K562 (cell line): ENCODE data around the gene PLAAT5. TPM values are rescaled to one million over a fixed set of nuclear protein-coding genes. Genes with fewer than 3 reads are reported as not detected.

ENCODE experiments used
- ATAC-seq: fragments of 200-7000 bp; cut with Tn5 transposase; 3 replicates; pipeline ENCODE4 v1.9.1; 2020; ENCODE audit warnings: moderate library complexity
- BruUV-seq: library from RNA; stranded (reverse); fragments of 400-500 nt; replicated peaks from 2 replicates; lab custom pipeline; 2021; lab: Mats Ljungman, UMichigan
- CTCF ChIA-PET: fragments of 300-600 bp; formaldehyde crosslinking; extraction: SDS; loops from one replicate; lab custom pipeline; 2021; ENCODE audit warnings: low intra/inter-chr PET ratio; lab: Yijun Ruan, JAX
- POLR2A ChIA-PET: fragments of 300-600, 350-650 bp; sonication (Branson Sonifier 250); formaldehyde crosslinking; extraction: SDS; loops from one replicate; lab custom pipeline; 2021; ENCODE audit warnings: antibody characterized with exemption, inconsistent platforms; lab: Yijun Ruan, JAX
- DNase-seq, 4 experiments: peaks; one replicate each; pipeline versions ENCODE4 v3.0.0 to v3.0.0-alpha.2; 2011 to 2018; ENCODE audit warnings: low spot score in 3 of 4, mixed read lengths in 3 of 4; ENCODE audit errors: extremely low read depth in 1 of 4
- FAIRE-seq: peaks from 2 replicates; lab custom pipeline; 2011; peaks lifted over from hg19 to GRCh38; lab: Jason Lieb, UNC
- H2AFZ ChIP-seq: 2 replicates; pipeline ENCODE4 v1.6.0; 2011; ENCODE audit warnings: low read depth, low read length, control low read depth, inconsistent platforms
- H3K27ac ChIP-seq: fragments of 200-600 bp; 3 replicates; pipeline ENCODE4 v1.8.0; 2011; ENCODE audit warnings: low read depth, mild to moderate bottlenecking, control low read depth, inconsistent platforms, low read length, moderate library complexity, mixed read lengths; ENCODE audit errors: extremely low read depth
- H3K27me3 ChIP-seq, 2 experiments: fragments of 300-600 bp in 1 of 2; 2 replicates in 1 of 2; 3 replicates in 1 of 2; pipeline versions ENCODE4 v1.6.0 to v1.8.0; 2011; ENCODE audit warnings: inconsistent platforms in 2 of 2, low read length in 2 of 2, mild to moderate bottlenecking in 1 of 2, mixed read lengths in 1 of 2, moderate library complexity in 1 of 2; ENCODE audit not compliant: control insufficient read depth in 2 of 2, insufficient read depth in 2 of 2
- H3K36me3 ChIP-seq: fragments of 300-600 bp; 3 replicates; pipeline ENCODE4 v1.8.0; 2011; ENCODE audit warnings: mild to moderate bottlenecking, low read length, inconsistent platforms; ENCODE audit not compliant: control insufficient read depth, insufficient read depth
- H3K4me1 ChIP-seq, 2 experiments: fragments of 200-600 bp in 1 of 2; replicated peaks in 1 of 2; 2 replicates in 1 of 2; 3 replicates in 1 of 2; pipeline versions ENCODE4 v1.5.1 to v1.8.0; 2011; ENCODE audit warnings: inconsistent platforms in 2 of 2, low read length in 2 of 2, mild to moderate bottlenecking in 1 of 2, mixed read lengths in 1 of 2, moderate library complexity in 1 of 2; ENCODE audit not compliant: control insufficient read depth in 2 of 2, insufficient read depth in 2 of 2
- H3K4me2 ChIP-seq: 2 replicates; pipeline ENCODE4 v1.6.1; 2011; ENCODE audit warnings: low read length, control low read depth, inconsistent platforms, mixed read lengths; ENCODE audit not compliant: insufficient read depth
- H3K4me3 ChIP-seq: fragments of 200-600 bp; sonication (generic), shearing (Covaris generic); 2 replicates; pipeline ENCODE4 v1.5.1; 2016; ENCODE audit warnings: control low read depth, inconsistent platforms
- H3K79me2 ChIP-seq: fragments of 200-600 bp; 3 replicates; pipeline ENCODE4 v1.8.0; 2011; ENCODE audit warnings: low read length, inconsistent platforms; ENCODE audit not compliant: control insufficient read depth, insufficient read depth
- H3K9ac ChIP-seq, 2 experiments: 2 replicates each; pipeline versions ENCODE4 v1.6.0 to v1.6.1; 2011; ENCODE audit warnings: low read depth in 2 of 2, low read length in 2 of 2, control low read depth in 1 of 2, inconsistent platforms in 1 of 2, mild to moderate bottlenecking in 1 of 2, mixed read lengths in 1 of 2; ENCODE audit not compliant: insufficient read depth in 1 of 2
- H3K9me1 ChIP-seq: one replicate; pipeline ENCODE4 v1.6.0; 2011; ENCODE audit warnings: inconsistent platforms, mild to moderate bottlenecking, low read length, moderate library complexity; ENCODE audit not compliant: control insufficient read depth, insufficient read depth
- H3K9me3 ChIP-seq: replicated peaks from 2 replicates; pipeline ENCODE4 v1.5.1; 2011; ENCODE audit warnings: low read depth, low read length, inconsistent platforms; ENCODE audit not compliant: control insufficient read depth, insufficient read depth
- H4K20me1 ChIP-seq: replicated peaks from 2 replicates; pipeline ENCODE4 v1.6.1; 2011; ENCODE audit warnings: low read length, inconsistent platforms, mixed read lengths; ENCODE audit not compliant: control insufficient read depth, insufficient read depth
- BCL6 ChIP-seq: fragments of 250-450 bp; sonication (Bioruptor Pico); IDR thresholded peaks from 2 replicates; pipeline ENCODE4 v1.4.0; 2020
- CHD1 ChIP-seq: fragments of 200-600 bp; sonication (generic); IDR thresholded peaks from one replicate; pipeline ENCODE4 v1.6.1; 2012; ENCODE audit warnings: mild to moderate bottlenecking, moderate library complexity, low read length, inconsistent platforms
- EGR1 ChIP-seq: fragments of 450-650 bp; conservative IDR thresholded peaks from 2 replicates; pipeline ENCODE4 v1.6.1; 2017; ENCODE audit warnings: mild to moderate bottlenecking
- HDAC8 ChIP-seq: fragments of 450-650 bp; IDR thresholded peaks from 2 replicates; pipeline ENCODE4 v1.6.1; 2016; ENCODE audit warnings: mild to moderate bottlenecking, missing genetic modification characterization, moderate library complexity, missing compliant biosample characterization
- SIRT6 ChIP-seq: IDR thresholded peaks from one replicate; pipeline ENCODE4 v1.6.1; 2012; ENCODE audit warnings: low read depth, mild to moderate bottlenecking, control low read depth, inconsistent platforms, low read length, moderate library complexity
- SLC30A9 ChIP-seq: fragments of 250-450 bp; sonication (Bioruptor Pico); IDR thresholded peaks from 2 replicates; pipeline ENCODE4 v1.8.0; 2022; ENCODE audit warnings: mild to moderate bottlenecking, moderate library complexity
- SMAD4 ChIP-seq: fragments of 250-450 bp; sonication (Bioruptor Pico); conservative IDR thresholded peaks from 2 replicates; pipeline ENCODE4 v1.8.0; 2021; ENCODE audit warnings: inconsistent platforms, mild to moderate bottlenecking, moderate library complexity
- TCF3 ChIP-seq: sonication (generic); formaldehyde crosslinking; IDR thresholded peaks from 2 replicates; pipeline ENCODE4 v1.4.0; 2020; ENCODE audit warnings: mild to moderate bottlenecking, missing genetic modification reagents
- ZNF707 ChIP-seq: fragments of 250-450 bp; sonication (Bioruptor Pico); conservative IDR thresholded peaks from 2 replicates; pipeline ENCODE4 v1.8.0; 2022; ENCODE audit warnings: inconsistent platforms, mild to moderate bottlenecking, moderate library complexity
- WGBS: fragments of 100-300 bp; shearing (Covaris generic); methylation state at CpG from one replicate; pipeline ENCODE4 v1.1.6; 2016; ENCODE audit warnings: low coverage, mixed read lengths; ENCODE audit not compliant: insufficient coverage; ENCODE audit errors: missing lambda C conversion rate; 5-methylcytosine and 5-hydroxymethylcytosine counted together
- in situ Hi-C: fragments of 300-500 bp; cut with MboI; formaldehyde crosslinking; loops from 4 replicates; pipeline ENCODE4 v1.15.0; 2018; ENCODE audit warnings: inconsistent platforms, mixed read lengths
- intact Hi-C: fragments of 100-400 bp; cut with micrococcal nuclease; formaldehyde crosslinking; loops from 2 replicates; pipeline ENCODE4 v1.14.2; 2022
- polyA plus RNA-seq, 8 experiments: library from polyadenylated mRNA; depleted of rRNA in 4 of 8; stranded (reverse) in 5 of 8; unstranded in 3 of 8; fragments of >200 nt; fragmentation: Nextera tagmentation in 2 of 8; fragmentation: Illumina TruSeq in 1 of 8; extraction: Ambion mirVana in 2 of 8; extraction: Trizol in 1 of 8; gene quantifications; 2 replicates each; pipeline versions ENCODE4 v1.2.1 to v1.2.3, GENCODE V29; 2011 to 2014; ENCODE audit warnings: inconsistent platforms in 1 of 8, missing spikeins in 1 of 8
- total RNA-seq, 7 experiments: library from RNA; depleted of rRNA in 6 of 7; stranded (reverse); fragments of >200 nt in 6 of 7; fragmentation: Illumina TruSeq in 2 of 7; extraction: Trizol in 2 of 7; gene quantifications; 2 replicates each; pipeline versions ENCODE4 v1.2.1 to v1.2.3, GENCODE V29; 2011 to 2021; ENCODE audit warnings: low replicate concordance in 1 of 7
- TF ChIP-seq, protein P1 (sequence below): IDR thresholded peaks from 3 replicates; pipeline ENCODE4 v1.6.1; 2011; ENCODE audit warnings: borderline replicate concordance, mild to moderate bottlenecking; ENCODE audit not compliant: insufficient read length, insufficient read depth
- TF ChIP-seq, protein P2 (sequence below), 2 experiments: IDR thresholded peaks; 2 replicates each; pipeline ENCODE4 v1.6.1; 2011; ENCODE audit warnings: borderline replicate concordance in 1 of 2, control low read depth in 1 of 2, low read depth in 1 of 2, low read length in 1 of 2, mild to moderate bottlenecking in 1 of 2, mixed read lengths in 1 of 2, moderate library complexity in 1 of 2; ENCODE audit not compliant: insufficient read depth in 1 of 2, insufficient read length in 1 of 2, poor library complexity in 1 of 2, severe bottlenecking in 1 of 2; ENCODE audit errors: extremely low read depth in 1 of 2
- TF ChIP-seq, protein P3 (sequence below): fragments of 450-650 bp; IDR thresholded peaks from 2 replicates; pipeline ENCODE4 v1.6.1; 2016; ENCODE audit warnings: mild to moderate bottlenecking
- TF ChIP-seq, protein P4 (sequence below): sonication (generic); formaldehyde crosslinking; IDR thresholded peaks from 2 replicates; pipeline ENCODE4 v1.8.1; 2023; ENCODE audit warnings: mild to moderate bottlenecking, missing genetic modification reagents, moderate library complexity

PLAAT5 gene
- total and polyA plus RNA-seq, 9 of the 15 experiments (the other 6 are each of a cell fraction or from before 2014, with no cell fraction given): not detected

DNA sequence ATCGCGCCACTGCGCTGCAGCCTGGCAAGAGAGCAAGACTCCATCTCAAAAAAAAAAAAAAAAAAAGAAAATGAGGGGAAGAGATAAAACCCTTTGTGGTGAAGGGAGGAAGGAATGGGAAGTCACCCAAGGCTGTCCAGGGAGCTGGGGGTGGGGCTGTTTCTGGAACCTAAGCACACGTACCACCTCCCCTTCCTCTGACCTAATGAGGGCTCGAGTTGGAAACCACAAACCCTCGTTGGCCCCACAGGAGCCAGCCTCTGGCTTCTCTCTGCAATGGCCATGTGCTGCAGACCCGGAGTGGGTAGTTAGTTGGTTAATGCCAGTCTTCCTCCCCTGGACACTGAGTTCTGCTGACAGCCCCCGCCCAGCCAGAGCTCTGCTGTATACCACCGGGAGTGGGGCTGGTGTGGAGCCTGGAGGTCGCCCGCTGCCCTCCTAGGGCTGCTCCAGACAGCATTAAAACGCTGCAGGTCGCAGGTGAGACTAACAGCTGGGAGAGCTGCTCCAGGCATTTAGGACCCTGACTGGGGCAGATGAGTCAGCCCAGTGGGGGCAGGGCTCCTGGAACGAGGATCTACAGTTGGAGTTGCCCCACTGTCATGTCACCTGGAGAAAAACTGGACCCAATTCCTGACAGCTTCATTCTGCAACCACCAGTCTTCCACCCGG, 15.0 kb upstream of the PLAAT5 start, which contains the start of gene LGALS12:
Gene LGALS12, plus strand, starts transcription at position 228 of the 672 bp plus-strand sequence. Its CDS starts 375 bp downstream, at position 603.
- Histone ChIP-seq H3K9ac (peak within 1 kb of the TSS; percentile 58 to 87), H3K79me2 (no peaks in the 10 kb centered on the region), H3K4me2 (peak within 1 kb of the TSS; percentile 75), H3K36me3 (no peaks in the 10 kb centered on the region), H3K9me3 (no peaks in the 10 kb centered on the region; the same call in 1 of the 2 replicates), H3K9me1 (no peaks in the 10 kb centered on the region), H4K20me1 (no peaks in the 10 kb centered on the region), H3K27me3 (no peaks in the 10 kb centered on the region), H3K4me3 (peak within 1 kb of the TSS; percentile 22; the same call in 1 of the 2 replicates), H3K4me1 (peaks cover 35 to 57% of the 10 kb centered on the region in 2 experiments), H3K27ac (peak within 1 kb of the TSS; percentile 66), H2AFZ (peak within 1 kb of the TSS; percentile 85)
- FAIRE-seq (peak; percentile 67), ATAC-seq (peak; percentile 74), DNase-seq (peak; percentile 52 to 85 (median 64))
- in situ Hi-C loops: no loop called here
- intact Hi-C loops: loop anchor here (5.0 kb wide), 1 partner anchor 61 kb away; no protein-coding TSS in a partner anchor
- ChIA-PET POLR2A (interaction anchor here (0.7 to 0.8 kb wide), 3 partner anchors 27 to 192 kb away, joined by 3 read pairs; no protein-coding TSS in a partner anchor), CTCF (no interaction called here)
- TSS peak; percentile 59 for BruUV-seq
- WGBS: 10% methylated on average over 12 of the region's 15 CpGs
- TF ChIP-seq SMAD4: no peak
- TF ChIP-seq ZNF707 (CRISPR knock-in tag): no peak
- TF ChIP-seq EGR1: no peak
- TF ChIP-seq, protein P1, sequence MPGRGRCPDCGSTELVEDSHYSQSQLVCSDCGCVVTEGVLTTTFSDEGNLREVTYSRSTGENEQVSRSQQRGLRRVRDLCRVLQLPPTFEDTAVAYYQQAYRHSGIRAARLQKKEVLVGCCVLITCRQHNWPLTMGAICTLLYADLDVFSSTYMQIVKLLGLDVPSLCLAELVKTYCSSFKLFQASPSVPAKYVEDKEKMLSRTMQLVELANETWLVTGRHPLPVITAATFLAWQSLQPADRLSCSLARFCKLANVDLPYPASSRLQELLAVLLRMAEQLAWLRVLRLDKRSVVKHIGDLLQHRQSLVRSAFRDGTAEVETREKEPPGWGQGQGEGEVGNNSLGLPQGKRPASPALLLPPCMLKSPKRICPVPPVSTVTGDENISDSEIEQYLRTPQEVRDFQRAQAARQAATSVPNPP: no peak
- TF ChIP-seq, protein P2, sequence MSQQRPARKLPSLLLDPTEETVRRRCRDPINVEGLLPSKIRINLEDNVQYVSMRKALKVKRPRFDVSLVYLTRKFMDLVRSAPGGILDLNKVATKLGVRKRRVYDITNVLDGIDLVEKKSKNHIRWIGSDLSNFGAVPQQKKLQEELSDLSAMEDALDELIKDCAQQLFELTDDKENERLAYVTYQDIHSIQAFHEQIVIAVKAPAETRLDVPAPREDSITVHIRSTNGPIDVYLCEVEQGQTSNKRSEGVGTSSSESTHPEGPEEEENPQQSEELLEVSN (IDR thresholded peaks at IDR 0.05; ENCODE audit: borderline replicate concordance in 1 of 2, extremely low read depth in 1 of 2, insufficient read depth in 1 of 2, insufficient read length in 1 of 2, low read depth in 1 of 2, low read length in 1 of 2, poor library complexity in 1 of 2, severe bottlenecking in 1 of 2): peak; percentile 8 to 14
- TF ChIP-seq SLC30A9 (CRISPR knock-in tag): no peak
- TF ChIP-seq, protein P3, sequence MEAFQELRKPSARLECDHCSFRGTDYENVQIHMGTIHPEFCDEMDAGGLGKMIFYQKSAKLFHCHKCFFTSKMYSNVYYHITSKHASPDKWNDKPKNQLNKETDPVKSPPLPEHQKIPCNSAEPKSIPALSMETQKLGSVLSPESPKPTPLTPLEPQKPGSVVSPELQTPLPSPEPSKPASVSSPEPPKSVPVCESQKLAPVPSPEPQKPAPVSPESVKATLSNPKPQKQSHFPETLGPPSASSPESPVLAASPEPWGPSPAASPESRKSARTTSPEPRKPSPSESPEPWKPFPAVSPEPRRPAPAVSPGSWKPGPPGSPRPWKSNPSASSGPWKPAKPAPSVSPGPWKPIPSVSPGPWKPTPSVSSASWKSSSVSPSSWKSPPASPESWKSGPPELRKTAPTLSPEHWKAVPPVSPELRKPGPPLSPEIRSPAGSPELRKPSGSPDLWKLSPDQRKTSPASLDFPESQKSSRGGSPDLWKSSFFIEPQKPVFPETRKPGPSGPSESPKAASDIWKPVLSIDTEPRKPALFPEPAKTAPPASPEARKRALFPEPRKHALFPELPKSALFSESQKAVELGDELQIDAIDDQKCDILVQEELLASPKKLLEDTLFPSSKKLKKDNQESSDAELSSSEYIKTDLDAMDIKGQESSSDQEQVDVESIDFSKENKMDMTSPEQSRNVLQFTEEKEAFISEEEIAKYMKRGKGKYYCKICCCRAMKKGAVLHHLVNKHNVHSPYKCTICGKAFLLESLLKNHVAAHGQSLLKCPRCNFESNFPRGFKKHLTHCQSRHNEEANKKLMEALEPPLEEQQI: no peak
- TF ChIP-seq, protein P4, sequence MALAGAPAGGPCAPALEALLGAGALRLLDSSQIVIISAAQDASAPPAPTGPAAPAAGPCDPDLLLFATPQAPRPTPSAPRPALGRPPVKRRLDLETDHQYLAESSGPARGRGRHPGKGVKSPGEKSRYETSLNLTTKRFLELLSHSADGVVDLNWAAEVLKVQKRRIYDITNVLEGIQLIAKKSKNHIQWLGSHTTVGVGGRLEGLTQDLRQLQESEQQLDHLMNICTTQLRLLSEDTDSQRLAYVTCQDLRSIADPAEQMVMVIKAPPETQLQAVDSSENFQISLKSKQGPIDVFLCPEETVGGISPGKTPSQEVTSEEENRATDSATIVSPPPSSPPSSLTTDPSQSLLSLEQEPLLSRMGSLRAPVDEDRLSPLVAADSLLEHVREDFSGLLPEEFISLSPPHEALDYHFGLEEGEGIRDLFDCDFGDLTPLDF (CRISPR knock-in tag): no peak
- TF ChIP-seq CHD1: peak; percentile 44
- no peak for TF ChIP-seq BCL6 (CRISPR knock-in tag)
- peak; percentile 37; the same call in 1 of the 2 replicates for TF ChIP-seq TCF3 (CRISPR knock-in tag)
- no peak for TF ChIP-seq HDAC8 (tag)
- no peak for TF ChIP-seq SIRT6
